PC-3 (cell line): Measurements from ENCODE around the gene SLC8A1.

Source experiments
- EZH2 ChIP-seq: fragments of 300-600 bp; sonication (generic); IDR thresholded peaks from one replicate; pipeline ENCODE4 v1.6.1; 2017; ENCODE audit warnings: antibody characterized with exemption, mild to moderate bottlenecking, low read length; ENCODE audit not compliant: unreplicated experiment
- TF ChIP-seq, protein P1 (sequence below): fragments of 300-600 bp; sonication (generic); conservative IDR thresholded peaks from 2 replicates; pipeline ENCODE4 v1.5.1; 2017; ENCODE audit warnings: antibody characterized with exemption, low read depth, mild to moderate bottlenecking, low read length

DNA sequence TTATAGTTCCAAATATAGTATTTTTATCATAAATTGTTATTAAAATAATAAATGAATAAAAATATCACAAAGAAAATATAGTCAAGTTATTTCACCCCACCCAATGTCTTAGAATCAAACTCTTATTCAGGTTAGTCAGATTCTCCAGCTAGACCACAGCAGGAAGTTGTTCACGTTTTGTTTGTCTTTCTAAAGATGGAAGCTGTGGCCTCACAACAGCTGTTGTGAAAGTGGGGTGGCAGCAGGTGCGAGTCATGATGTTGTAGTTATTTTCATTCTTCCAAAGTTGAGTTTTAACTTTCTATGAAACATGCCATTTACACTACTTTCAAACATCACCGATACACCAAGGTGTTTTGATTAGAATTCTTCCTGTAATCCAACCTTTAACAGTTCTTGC is 272.9 kb downstream of the SLC8A1 start:
- TF ChIP-seq, protein P1, sequence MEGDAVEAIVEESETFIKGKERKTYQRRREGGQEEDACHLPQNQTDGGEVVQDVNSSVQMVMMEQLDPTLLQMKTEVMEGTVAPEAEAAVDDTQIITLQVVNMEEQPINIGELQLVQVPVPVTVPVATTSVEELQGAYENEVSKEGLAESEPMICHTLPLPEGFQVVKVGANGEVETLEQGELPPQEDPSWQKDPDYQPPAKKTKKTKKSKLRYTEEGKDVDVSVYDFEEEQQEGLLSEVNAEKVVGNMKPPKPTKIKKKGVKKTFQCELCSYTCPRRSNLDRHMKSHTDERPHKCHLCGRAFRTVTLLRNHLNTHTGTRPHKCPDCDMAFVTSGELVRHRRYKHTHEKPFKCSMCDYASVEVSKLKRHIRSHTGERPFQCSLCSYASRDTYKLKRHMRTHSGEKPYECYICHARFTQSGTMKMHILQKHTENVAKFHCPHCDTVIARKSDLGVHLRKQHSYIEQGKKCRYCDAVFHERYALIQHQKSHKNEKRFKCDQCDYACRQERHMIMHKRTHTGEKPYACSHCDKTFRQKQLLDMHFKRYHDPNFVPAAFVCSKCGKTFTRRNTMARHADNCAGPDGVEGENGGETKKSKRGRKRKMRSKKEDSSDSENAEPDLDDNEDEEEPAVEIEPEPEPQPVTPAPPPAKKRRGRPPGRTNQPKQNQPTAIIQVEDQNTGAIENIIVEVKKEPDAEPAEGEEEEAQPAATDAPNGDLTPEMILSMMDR, result no peak
- no peak for TF ChIP-seq EZH2
